Inflammatory macrophage treated with lipopolysaccharide for 1 hour (primary cell): ENCODE measurements around the gene PLK2.

Experiments used
- DNase-seq, 2 donors: peaks; one replicate each; pipeline ENCODE4 v3.0.0-alpha.2; 2020 to 2022

The PLK2 gene

DNA sequence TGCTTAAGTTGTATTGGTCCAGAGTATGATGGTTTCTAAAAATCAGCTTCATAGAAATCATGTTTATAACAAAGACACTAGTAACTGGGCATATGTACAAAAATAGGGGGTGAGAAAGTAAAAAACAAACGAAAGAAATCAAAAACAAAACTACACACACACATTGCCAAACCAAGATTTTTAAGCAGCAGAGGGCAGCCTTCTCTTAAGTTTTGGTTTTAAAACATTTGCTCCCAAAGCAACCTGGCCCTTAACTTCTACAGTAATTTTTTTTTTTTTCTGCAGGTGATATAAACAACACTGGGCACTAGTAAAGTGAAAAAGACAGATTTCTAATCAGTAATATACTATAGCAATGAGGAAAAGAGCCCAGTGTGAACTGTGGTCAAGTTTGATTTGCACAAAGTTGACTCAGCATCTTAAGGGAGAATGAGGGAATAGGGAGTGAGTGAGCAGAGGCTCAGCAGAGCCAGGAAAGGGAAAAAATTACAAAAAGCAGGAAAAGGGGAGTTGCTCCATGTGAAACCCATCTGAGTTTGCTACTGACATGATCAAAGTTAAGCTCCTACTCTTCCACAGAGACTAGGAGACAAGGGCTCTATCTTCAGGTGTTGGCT is 18.0 kb upstream of the PLK2 start:
- DNase-seq, result peak in 1 of 2 donors; percentile 59

GRCh38 chr5:58475404-58475803 is 15.5 kb upstream of the PLK2 start:
- no peak for DNase-seq

- peak; percentile 48 to 54 for DNase-seq
These were observed 10.0 kb upstream of the PLK2 start for GRCh38 chr5:58469896-58470295.

- peak; percentile 36 to 41 for DNase-seq
These were observed 7.1 kb upstream of the PLK2 start for GRCh38 chr5:58466939-58467338.

- peak; percentile 58 to 85 for DNase-seq
These were observed 2.8 kb upstream of the PLK2 start for GRCh38 chr5:58462623-58463230.

DNA sequence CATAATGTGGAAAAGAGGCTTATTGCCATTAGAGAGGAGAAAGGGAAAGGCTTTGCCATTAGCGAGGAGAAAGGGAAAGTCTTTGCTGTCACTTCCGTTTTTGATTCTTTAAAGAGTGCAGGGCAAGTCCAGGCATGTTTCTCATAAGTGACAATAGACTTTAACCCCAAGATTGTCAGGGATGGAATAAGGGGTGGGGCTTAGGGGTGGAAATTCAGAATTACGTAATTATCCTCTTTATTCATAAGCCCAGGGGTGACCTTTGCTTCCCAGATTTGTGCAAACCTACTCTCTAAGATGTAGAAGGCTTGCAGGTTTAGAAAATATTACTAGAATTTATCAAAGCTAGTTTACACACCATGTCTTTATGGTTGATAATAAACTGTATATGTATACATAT is 2.3 kb upstream of the PLK2 start:
- peak; percentile 57 to 58 for DNase-seq

- DNase-seq, result peak; percentile 77 to 99
These were observed 923 bp upstream of the PLK2 start for GRCh38 chr5:58460732-58461286.

GRCh38 chr5:58459146-58460001 is 512 bp downstream of the PLK2 start:
- DNase-seq, result peak; percentile 7 to 27

DNA sequence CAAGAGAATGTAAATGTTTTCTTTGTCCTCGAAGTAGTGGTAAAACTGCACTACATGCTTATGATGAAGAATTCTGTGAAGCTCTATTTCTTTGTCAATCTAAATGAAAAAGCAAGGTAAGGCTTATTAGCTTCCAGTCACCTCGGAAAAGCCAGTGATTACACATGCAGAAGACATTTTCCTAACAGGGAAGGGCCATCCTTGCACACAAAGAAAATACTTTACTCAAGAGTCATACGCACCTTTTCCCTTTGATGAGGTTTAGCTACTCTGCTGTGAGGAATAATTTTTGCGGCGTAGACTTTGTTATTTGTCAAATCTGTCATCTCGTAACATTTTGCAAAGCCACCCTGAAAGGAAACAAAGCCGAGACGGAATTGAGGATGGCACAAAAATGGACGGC is 1.1 kb downstream of the PLK2 start:
- no peak for DNase-seq

- DNase-seq, result no peak
These were observed 1.6 kb downstream of the PLK2 start for GRCh38 chr5:58458141-58458742.

DNA sequence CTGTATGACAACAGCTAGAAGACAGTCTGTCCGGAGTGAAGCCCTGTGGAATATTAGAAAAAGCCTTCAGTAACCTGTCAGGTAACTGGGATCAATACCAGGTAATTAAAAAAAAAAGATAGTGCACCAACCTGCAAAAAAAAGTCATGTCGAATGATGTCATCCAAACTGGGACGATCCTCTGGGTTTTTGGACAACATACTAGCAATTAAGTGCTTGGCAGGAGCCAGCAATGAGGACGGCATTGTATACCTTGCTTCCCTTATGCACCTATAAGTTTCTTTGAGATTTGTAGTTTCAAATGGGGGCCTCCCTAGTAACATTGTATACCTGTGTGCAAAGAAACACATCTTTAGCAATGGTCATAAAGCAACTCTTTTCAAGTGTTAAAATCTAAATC is 2.8 kb downstream of the PLK2 start:
- no peak for DNase-seq

- no peak for DNase-seq
These were observed 3.4 kb downstream of the PLK2 start for GRCh38 chr5:58456486-58456885.

GRCh38 chr5:58456026-58456425 is 3.9 kb downstream of the PLK2 start:
- DNase-seq, result no peak

DNA sequence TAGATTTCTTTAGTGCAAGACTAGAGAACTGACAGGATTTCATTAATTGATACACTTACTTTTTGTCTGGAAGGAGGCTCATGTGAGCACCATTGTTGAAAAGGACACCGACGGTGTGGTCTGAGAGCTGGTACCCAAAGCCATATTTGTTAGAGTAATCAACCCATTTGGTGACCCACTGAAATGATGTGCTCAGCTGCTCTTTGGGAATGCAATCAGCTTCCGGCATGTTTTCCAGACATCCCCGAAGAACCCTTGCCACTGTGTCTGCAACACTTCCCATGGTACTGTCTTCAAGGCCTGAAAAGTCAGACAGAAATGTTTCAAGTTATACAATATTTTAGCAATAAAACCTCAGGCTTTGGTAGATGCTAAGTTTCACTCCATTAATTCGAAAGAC is 4.4 kb downstream of the PLK2 start:
- DNase-seq, result no peak

- DNase-seq, result no peak
These were observed 4.8 kb downstream of the PLK2 start for GRCh38 chr5:58455066-58455465.

DNA sequence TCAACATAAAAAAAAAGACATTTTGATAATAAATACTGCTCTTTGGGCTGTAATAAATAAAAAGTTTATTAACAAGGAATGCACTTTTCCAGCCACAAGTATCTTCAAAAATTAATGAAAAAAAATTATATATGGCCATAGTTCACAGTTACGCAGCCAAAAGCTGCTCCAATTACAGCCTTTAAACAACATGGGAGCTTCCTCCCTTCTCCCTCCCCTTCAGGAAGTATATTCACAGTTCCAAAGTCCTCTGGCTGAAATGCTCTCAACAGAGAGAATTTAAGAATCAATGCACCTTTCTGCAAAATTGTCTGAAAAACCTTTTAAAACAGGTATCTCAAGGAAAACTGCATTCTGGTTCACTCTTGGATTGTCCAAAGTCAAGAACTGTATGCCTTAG is 5.9 kb downstream of the PLK2 start:
- no peak for DNase-seq

GRCh38 chr5:58453306-58453705 is 6.6 kb downstream of the PLK2 start:
- no peak for DNase-seq

DNA sequence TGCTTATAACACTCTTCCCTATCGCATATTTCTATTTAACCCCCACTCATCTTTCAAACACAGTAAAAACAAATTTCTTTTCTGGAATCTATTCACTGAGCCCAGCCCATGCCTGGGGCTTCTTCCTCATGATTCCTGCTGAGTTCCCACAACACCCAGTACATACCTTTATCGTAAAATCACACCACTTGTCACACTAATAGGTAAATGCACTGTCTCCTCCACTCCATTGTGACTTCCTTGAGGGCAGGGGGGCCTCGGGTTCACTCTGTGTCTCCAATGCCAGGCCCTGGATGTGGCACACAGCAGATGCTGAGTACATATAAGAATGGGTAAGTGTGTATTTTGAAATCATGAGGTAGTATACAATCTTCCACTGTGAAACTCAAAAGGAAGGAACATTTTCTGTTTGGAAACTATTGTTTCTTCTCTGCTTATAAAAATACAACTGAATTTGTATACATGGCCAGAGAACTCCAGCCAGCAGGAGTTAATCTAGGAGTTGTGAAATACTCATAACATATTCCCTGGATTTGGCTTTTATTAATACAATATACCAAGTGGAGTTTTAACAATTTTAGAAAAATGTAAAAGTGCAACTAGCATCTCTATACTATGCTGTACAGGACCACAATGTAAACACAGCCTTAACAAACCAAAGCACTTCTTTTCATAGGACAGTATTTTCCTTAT is 7.2 kb downstream of the PLK2 start:
- DNase-seq, result no peak

- no peak for DNase-seq
These were observed 7.9 kb downstream of the PLK2 start for GRCh38 chr5:58451732-58452565.

- DNase-seq, result peak in 1 of 2 donors; percentile 11
These were observed 8.9 kb downstream of the PLK2 start for GRCh38 chr5:58450811-58451629.

GRCh38 chr5:58450018-58450417 is 9.9 kb downstream of the PLK2 start:
- no peak for DNase-seq
